NCI-H524 (cell line): ENCODE data around the gene FCN3.
"Not testable (repeated sequence)": the region's sequence is repeated elsewhere in the genome, so short reads cannot be mapped to it uniquely, and the experiment has no call there.

ENCODE experiments used
- DNase-seq, 2 experiments: peaks; one replicate each; lab custom pipeline; 2025; lab: John Stamatoyannopoulos, UW

The FCN3 gene

DNA sequence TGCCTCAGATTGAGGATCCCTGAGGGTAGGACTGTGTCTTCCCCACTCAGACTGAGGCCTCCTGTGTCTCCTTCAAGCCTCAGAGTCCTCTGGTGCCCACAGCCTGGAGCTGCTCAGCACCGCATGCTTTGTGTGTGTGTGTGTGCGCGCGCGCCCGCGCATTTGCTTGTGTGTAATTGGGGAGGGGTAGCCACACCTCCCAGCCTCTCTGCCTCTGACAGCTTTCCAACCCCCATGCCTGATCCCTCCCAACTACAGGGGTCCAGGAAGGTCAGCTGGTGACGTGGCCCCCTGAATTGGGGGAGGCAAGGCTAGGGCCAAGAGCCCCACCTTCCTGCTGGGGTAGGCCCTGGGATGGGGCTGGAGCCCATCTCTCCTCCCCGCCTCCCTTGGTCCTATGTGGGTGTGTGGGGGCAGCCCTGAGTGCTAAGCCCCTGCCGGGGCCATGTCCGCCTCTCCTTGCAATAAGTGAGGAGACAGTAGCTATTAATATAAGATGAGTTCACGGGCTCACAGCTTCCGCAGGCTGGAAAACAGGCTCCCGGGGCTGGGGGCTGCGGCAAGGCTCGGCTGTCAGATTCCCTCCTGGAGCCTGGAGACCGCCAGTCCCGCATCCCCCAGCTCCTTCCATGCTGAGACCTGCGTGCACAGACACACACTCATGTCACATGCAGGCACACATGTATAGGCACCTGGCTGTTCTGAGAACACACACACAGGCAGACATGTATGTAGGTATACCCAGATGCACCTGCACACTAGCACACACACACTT, 24.8 kb upstream of the FCN3 start:
- DNase-seq, result no peak

DNA sequence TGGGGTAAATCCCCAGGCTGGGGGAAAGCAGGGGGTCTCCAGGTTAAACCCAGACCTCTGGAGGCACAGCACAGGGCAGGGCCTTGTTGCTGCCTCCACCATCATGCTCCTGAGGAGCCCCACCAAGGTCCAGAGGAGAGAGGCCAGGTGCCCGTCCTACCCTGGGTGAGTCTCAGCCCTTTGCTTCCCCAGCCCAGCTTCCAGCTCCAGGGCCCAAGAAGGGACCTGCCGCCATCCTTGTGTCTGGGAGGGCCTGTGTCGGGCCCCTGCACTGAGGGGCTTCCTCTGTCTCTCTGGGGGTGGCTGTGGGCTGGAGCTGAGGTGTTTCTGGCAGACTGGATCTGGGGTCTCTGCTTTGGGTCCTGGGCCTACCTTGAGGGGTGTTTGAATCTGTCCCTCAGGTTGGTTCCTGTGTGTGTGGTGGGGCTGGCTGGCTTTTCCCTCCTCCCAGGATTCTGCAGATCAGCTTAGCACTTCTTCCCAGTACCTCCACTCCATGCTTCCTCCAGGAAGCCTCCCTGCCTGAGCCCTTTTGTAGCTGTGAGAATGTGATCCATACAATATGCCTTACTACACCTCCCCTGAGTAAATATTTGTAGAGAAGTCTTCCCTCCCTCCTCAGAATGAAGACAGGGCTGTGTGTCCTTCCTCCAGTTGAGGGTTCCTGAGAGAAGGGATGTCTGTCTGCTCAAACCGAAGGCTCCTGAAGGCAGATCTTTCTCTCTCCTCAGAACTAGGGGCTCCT, 24.0 kb upstream of the FCN3 start:
- DNase-seq, result no peak

DNA sequence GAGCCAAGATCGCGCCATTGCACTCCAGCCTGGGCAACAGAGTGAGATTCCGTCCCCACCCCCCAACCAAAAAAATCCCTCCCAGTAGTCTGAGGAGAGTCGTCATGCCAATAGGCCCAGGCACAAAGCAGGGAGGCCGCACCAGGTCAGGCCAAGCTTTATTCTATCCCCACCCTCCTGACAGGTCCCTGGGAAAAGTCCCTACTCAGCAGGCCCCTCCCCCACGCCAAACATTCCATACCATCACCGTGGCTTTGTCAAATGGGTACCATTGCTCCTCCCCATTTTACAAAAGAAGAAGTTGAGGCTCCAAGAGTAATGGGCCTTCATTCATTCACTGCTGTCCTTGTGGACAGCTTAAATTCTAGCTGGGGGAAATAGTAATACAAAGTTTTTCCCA, 23.1 kb upstream of the FCN3 start:
- no peak for DNase-seq

DNA sequence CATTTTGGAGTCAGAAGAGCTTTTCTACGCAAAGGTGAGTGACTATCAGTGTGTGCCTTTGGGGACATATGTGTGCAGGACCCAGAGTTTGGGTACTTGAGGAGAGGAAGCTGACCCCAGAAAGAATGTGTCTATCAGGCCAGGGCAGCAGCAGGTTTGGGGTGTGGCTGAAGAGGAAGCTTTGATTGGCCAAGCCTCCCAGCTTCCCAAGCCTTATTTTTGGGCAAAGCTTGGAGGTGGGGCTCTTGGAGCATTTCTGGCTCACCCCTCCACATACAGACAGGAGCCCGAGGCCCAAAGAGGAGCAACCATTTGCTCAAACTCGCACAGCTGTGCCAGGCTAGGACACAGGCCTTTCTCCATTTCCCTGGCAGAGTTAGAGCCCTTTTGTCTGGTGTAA, 22.5 kb upstream of the FCN3 start:
- no peak for DNase-seq

DNA sequence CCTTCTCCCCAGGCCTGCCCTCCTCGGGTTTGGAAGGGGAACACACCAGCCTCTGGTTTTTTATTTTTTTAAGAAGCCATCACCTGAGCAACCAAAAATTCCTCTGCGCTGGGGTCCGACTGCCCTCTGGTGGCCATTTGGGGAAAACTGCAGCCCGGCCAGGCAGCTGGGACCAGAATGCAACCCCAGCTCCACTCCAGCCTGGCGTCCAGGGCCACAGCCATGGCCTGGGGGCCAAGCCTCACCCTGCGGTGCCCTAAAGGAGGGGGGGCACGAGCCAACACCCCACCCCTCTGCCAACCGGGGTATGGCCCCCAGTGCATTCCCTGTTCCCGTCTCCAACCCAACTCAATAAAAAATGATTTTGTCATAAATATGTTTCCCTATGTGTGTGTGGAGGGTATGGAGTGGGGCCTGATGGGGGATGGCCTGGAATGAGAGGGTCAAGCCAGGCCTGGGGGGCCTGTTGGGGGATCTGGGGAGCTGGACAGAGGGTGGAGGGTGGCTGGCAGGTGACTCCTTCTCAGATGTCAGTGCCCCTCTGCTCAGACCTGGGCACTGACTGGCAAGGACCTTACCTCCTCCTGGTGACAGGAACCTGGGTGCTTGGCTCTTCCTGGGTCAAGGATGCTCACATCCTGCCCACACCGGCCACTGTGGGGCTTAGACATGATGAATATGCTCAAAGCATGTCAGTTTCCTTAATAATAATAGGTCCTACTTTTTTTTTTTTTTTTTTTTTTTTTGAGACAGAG, 21.0 kb upstream of the FCN3 start:
- peak in 1 of 2 experiments; percentile 69 for DNase-seq

DNA sequence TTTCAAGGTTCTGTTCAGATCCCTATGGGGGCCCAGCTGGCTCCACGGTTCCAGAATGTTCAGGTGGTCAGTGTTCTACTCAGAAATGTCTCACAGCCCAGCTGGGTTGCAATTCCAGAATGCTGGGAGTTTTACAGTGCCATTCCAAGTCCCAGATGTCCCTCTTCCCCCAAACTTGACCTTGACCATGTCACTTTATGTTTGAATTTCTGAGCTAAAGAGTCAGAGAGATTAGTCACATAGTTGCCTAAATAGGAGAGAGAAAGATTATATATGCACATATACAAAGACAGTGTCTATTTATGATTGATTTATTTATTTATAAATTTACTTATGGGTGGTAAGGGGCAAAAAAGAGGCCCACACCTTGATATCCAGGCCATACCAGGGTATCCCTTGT, 20.3 kb upstream of the FCN3 start:
- no peak for DNase-seq

DNA sequence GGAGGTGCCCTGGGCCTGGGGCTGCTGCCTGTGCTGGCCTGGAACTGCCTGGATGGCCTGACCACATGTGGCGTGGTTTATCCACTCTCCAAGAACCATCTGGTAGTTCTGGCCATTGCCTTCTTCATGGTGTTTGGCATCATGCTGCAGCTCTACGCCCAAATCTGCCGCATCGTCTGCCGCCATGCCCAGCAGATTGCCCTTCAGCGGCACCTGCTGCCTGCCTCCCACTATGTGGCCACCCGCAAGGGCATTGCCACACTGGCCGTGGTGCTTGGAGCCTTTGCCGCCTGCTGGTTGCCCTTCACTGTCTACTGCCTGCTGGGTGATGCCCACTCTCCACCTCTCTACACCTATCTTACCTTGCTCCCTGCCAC, 19.6 kb upstream of the FCN3 start:
- DNase-seq, result no peak

DNA sequence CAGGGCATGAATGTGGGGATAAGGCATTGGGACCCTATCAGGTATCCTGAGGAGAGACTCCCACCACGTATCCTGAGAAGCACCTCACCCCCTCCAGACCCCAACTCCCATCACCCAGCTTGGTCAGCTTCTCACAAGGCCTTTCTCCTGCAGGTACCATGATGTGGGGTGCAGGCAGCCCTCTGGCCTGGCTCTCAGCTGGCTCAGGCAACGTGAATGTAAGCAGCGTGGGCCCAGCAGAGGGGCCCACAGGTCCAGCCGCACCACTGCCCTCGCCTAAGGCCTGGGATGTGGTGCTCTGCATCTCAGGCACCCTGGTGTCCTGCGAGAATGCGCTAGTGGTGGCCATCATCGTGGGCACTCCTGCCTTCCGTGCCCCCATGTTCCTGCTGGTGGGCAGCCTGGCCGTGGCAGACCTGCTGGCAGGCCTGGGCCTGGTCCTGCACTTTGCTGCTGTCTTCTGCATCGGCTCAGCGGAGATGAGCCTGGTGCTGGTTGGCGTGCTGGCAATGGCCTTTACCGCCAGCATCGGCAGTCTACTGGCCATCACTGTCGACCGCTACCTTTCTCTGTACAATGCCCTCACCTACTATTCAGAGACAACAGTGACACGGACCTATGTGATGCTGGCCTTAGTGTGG, 19.1 kb upstream of the FCN3 start:
- no peak for DNase-seq

DNA sequence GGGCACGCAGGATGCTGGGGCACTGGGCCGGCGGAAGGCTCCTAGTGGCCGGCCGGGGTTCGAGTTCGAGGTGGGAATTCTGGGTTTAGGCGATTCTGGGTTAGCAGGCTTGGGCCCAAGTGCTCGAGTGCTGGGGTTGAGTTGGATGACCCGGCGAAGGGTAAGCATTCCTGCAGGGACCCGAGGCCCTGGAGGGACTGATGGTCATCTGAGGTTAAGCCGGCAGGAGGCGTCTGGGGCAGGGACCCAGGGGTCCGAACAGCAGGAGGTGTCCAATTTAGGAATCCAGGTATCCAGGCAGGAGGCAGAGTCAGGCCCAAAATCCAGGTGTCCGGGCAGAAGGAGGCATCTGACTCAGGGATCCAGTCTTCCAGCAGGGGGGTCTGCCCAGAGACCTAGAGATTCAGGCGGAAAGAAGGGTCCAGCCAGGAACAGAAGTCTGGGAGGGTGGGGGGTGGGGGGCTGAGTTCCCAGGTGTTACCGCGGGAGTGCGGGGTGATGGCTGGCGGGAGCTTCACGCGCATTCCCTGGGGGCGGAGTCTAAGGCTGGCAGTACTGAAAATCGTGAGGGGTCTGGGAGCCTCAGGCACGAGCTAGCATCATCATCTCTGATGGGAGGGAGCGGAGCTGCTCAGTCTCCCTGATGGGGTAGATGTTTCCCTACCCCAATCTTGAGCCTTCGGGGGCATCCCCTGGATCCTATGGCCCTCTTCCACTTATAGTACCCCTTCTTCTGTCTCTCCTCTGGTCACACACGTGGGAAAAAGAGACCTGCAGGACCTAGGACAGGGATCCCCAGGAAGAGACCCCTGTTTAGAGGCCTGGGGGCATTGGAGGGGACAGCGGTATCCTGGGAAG, 18.4 kb upstream of the FCN3 start:
- DNase-seq, result no peak

DNA sequence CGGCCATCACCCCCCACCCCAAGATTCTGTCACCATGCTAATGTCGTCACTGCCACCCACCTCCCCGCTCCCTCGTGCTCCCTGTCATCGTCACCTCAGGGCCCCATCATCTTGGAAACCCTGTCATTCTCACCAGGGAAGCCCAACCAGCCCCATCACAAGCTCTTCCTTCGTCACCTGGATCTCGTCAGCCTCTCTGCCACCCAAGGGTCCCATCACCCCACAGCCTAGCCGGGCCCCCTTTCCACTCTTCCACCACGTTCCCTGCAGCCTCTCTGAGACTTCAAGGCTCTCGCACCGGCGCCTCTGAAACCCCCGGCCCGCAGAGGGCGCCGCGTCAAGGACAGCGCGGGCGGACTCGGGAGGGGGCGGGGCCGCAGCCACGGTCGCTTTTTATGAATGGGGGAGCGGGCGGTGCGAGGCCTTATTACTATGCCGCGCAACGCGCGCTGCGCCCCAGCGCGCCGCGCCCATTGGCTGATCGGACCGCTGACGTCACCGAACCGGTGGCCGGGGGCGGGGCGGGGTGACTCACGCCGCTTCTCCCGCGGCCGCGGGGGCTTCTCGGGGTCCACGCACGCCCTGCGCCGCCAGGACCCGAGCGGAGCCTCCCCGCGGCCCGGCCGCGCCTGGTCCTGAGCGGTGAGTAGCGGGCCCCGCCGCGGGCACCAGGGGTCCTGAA, 17.6 kb upstream of the FCN3 start, which contains the start of gene GPR3:
TSS of gene GPR3 (plus strand) at position 527 of the 682 bp plus-strand sequence. CDS start 1,177 bp downstream, outside the sequence.
- DNase-seq, result peak; percentile 79 to 90

DNA sequence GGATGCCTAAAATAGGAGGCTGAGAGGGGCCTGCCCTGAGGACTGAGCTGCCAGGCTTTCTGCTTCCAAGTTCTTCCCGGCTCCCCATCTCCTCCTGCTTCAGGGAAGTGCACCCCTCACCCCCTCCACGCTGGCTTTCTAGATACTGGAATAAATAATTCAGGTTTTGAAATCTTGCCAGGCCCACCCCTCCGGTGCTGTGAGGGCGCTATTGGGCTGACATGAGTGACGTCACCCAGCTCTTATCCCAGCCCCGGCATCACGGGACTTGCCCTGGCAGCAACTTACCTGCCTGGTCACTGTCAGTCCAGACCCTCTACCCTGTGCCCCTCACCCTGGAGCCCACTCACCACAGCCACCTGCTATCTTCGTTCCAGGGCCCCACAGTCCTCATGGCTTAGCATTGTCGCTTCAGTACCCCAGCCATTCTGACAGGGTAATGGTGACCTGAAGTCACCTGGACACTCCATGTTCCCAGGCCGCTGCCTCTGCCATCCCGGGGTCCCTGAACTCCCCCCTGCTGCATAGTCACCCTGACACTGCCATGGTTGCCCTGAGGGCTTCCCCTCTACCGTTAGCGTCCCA, 17.0 kb upstream of the FCN3 start:
- peak; percentile 18 to 65 for DNase-seq

DNA sequence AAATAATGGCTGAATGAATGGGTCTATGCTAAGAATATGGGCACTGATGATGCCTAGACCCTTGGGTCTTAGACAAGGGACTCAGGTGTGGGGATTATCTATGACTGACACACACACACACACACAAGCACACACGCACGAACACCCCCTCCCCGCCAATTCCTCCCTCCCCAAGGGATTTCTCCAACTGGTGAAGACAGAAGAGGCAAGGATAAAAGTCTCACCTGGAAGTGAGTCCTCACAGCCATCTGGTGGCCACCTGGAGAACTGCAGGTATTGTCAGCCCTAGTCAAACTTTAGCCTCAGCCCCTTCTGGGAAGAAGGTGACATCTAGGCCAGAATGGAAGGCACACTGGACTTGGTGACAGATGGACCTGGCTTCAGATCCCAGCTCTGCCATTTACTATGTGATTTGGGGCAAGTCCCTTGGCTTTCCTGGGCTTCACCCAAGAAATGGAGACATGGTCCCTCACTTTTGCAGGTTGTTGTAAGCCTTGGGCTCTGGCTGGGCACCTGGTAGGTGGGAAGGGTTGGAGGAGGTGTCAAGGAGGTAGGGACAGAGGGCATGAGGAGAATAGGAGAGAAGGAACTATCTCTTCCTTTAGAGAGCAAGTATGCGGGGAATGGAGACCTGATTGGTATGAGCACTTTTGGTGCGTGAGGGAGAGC, 13.8 kb upstream of the FCN3 start:
- DNase-seq, result peak; percentile 54 to 72

DNA sequence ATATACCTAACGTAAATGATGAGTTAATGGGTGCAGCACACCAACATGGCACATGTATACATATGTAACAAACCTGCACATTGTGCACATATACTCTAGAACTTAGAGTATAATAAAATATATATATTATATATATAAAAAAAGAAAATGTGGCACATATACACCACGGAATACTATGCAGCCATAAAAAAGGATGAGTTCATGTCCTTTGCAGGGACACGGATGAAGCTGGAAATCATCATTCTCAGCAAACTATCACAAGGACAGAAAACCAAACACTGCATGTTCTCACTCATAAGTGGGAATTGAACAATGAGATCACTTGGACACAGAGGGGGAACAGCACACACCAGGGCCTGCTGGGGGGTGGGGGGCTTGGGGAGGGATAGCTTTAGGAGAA, 10.2 kb upstream of the FCN3 start:
- not testable (repeated sequence) for DNase-seq

DNA sequence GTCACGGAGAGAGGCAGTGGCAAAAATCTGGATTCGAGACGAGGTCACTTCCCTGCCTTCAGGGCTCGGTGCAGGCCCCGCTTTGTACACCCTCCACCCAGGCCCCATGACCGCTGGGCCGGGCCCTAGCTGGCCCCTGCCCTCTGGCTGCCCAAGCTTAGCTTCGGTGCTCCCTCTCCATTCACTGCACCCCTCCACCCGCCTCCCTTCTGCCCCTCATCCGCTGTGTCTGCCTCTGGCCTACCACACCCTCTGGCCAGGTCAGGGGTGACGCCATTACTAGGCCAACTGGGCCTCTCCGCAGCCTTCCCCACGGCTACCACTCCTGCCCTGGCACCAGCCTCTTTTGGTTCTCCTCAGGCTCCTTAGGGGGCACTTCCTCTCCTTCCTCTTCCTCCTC, 9.0 kb upstream of the FCN3 start:
- DNase-seq, result no peak

DNA sequence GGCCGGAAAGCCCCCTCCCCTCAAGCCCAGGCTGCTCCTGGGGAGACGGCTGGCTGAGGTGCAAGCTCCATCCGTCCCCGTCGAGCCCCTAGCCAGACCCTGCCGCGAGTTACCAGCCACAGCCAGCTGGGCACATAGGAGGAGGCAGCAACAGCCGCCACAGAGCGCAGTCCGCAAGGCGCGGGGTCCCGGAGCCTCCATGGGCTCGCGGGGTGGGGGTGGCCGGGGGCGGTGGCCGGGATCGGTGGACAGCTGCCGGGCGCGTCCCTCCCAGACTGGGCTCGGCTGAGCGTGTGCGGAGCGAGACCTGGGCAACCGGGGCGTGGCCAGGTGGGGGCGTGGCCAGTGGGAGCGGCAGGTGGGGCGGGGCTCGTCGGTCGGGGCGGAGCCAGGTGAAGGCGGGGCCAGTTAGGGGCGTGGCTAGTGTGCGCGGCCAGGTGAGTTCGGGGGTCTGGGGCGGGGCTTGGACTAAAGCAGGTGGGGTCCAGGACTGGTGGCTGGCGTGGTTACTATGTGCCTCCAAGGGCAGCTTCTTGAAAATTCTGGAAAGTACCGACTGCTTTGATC, 8.5 kb upstream of the FCN3 start, which contains the start of gene CD164L2:
TSS of gene CD164L2 (minus strand) at position 295 of the 567 bp plus-strand sequence. CDS start at position 201, 94 bp downstream.
- no peak for DNase-seq

DNA sequence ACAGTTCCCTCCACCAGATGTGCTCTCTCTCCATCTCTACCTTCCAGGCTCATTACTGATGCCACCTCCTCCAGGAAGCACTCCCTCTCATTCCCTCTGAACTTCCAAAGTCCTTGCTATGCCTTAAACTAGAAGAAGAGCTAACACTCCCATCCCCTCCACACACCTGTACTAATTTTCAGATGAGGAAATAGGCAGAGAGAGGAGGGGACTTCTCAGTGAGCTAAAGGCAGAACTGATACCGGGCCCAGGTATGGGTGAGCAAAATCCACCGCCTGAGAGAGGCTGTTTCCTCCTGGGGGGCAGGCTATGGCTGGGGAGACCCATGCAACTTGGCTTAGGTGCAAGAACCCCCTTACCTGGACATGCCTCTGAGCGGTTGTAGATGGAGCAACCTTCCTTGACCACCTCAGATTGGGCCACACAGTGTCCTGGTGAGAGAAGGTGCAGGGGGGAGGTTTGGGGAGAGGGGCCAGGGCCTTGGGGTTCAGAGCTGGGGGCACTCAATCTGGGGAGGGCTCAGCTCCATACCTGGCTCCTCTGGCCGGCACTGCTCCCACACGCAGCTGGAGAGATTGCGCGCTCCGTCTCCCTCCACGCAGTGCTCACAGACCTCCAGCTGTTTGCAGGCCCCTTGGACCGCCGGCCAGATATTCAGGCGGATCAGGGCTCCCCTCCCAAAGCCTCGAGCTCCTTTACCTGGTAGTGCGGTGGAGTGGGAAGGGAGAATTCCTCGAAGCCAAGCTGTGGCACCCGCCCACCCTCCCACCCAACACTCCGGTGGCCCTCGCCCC, 7.5 kb upstream of the FCN3 start:
- no peak for DNase-seq

DNA sequence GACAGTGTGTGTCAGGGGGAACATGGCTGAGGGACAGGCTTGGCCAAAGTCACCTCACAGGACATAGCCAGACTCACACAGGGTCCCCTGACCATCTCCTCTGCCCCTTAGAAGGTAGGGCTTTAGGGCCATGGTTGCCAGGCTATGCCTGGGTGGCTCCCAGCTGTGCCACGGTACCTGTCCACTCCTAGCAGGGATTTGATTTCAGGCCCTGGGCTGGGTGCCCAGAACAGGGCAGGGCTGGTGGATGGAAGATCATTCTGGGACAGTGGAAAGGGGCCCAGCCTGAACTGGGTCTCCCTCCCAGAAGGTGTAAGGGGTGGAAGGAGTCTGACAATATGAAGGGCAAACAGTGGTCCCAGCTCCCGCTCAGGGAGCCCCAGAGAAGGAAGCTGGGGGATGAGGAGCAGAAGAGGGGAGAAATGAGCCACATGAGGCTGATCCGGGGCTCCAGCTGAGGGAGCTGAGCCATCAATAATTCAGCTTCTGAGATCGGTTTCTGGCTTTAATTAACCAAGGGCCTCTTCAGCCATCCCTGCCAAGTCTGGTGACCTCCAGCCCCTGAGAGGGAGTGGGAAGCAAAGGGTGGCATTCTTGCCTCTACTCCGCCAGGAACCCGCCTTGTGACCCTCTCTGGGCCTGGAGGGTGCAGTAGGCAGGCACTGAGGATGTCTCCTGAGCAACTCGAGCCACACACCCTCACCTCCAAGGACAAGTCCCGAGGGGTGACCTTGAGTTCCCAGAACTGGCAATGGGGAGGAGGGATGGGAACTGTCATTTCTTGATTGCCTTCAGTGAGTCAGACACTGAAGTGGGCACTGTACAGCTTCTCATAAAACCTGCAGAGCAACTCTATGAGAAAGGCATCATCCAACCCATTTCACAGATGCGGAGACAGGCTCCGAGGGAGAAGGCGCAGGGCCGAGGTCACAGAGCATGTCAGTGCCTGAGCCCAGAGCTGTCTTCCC, 6.4 kb upstream of the FCN3 start:
- no peak for DNase-seq
